Astrocyte of the cerebellum (primary cell): ENCODE measurements around the gene EHBP1L1.

Experiments
- DNase-seq: peaks from one replicate; pipeline ENCODE4 v3.0.0-alpha.2; 2011; ENCODE audit warnings: low read depth
- H3K4me3 ChIP-seq: 2 replicates; pipeline ENCODE4 v1.5.1; 2011; ENCODE audit warnings: mild to moderate bottlenecking, low read depth, low read length, moderate library complexity
- CTCF ChIP-seq: IDR thresholded peaks from 2 replicates; pipeline ENCODE4 v1.5.1; 2012; ENCODE audit warnings: low read length, low read depth, moderate library complexity, mild to moderate bottlenecking; ENCODE audit errors: missing control alignments
- in situ Hi-C: cut with HindIII; loops from 2 replicates; pipeline ENCODE4 v1.10.0; 2017; ENCODE audit warnings: low sequenced_read_pairs

EHBP1L1 gene

DNA sequence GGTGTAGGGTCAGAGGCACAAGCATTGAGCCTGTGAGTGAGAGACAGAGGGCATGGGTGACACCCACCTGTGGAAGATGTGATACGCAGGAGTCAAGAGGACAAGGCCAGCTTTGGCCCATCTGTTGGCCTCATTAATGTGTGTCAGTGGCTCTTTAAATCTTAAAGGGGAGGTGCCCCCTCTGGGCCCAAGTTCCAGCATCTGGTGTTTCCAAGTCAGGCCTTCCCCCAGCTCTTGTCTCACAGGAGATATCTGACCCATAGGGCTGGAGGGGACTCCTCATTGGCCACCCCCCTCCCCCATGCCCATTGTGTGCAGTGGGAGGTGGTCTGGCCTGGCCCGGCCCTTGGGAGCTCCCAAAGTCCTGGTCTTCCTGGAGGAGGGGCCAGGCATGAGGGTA lies 10.8 kb downstream of the EHBP1L1 start:
- no peak overlapping the region for H3K4me3 ChIP-seq
- in situ Hi-C loops: no loop called here
- TF ChIP-seq CTCF: no peak
- DNase-seq: no peak

- no peak for DNase-seq
- in situ Hi-C loops: no loop called here
- peak; percentile 60 for TF ChIP-seq CTCF
- no peak overlapping the region for H3K4me3 ChIP-seq
Measured at GRCh38 chr11:65588199-65589054, 12.6 kb downstream of the EHBP1L1 start.

GRCh38 chr11:65589444-65590239 lies 13.8 kb downstream of the EHBP1L1 start:
- no peak overlapping the region for H3K4me3 ChIP-seq
- TF ChIP-seq CTCF: no peak
- no peak for DNase-seq
- in situ Hi-C loops: no loop called here

DNA sequence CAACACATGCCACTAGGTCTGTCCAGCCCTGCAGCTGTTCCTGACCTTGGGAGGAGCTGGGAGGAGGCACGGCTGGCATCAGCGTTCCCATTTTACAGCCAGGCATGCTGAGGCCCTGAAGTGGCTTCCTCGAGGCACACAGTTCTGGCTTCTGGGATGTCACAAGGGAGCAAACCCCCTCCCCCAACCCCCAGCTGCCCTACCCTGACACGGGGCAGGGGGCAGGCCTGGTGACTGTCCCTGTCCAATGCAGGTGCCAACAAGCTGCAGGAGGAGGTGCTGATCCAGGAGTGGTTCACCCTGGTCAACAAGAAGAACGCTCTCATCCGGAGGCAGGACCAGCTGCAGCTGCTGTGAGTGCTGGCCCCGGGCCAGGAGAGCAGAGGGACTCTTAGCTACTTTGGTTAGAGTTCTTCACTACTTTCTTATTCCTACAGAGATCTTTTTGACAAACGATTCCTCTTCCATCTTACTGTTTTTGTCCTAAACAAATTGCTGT lies 14.4 kb downstream of the EHBP1L1 start:
- no peak for DNase-seq
- TF ChIP-seq CTCF: no peak
- no peak overlapping the region for H3K4me3 ChIP-seq
- in situ Hi-C loops: no loop called here

- H3K4me3 ChIP-seq: no peak overlapping the region
- TF ChIP-seq CTCF: peak; percentile 8
- in situ Hi-C loops: no loop called here
- no peak for DNase-seq
Measured at GRCh38 chr11:65591939-65592857, 16.3 kb downstream of the EHBP1L1 start.
